COLO829 (cell line): ENCODE results near the gene SEPTIN14.
"Not testable (repeated sequence)": the region's sequence is repeated elsewhere in the genome, so short reads cannot be mapped to it uniquely, and the experiment has no call there.

Experiments
- DNase-seq: peaks from one replicate; pipeline ENCODE4 v3.0.0; 2012; ENCODE audit warnings: low spot score

Gene SEPTIN14

GRCh38 chr7:55784151-55784550, 78.4 kb downstream of the SEPTIN14 start:
- DNase-seq: no peak

GRCh38 chr7:55778631-55779030, 83.9 kb downstream of the SEPTIN14 start:
- no peak for DNase-seq

GRCh38 chr7:55776196-55776595, 86.4 kb downstream of the SEPTIN14 start:
- DNase-seq: no peak

- peak; percentile 4 for DNase-seq
These were observed 87.5 kb downstream of the SEPTIN14 start for GRCh38 chr7:55775051-55775420.

GRCh38 chr7:55774327-55775050, 88.1 kb downstream of the SEPTIN14 start:
- peak; percentile 60 for DNase-seq

- no peak for DNase-seq
These were observed 91.8 kb downstream of the SEPTIN14 start for GRCh38 chr7:55770778-55771177.

GRCh38 chr7:55753274-55753862, 109.2 kb downstream of the SEPTIN14 start:
- not testable (repeated sequence) for DNase-seq

- DNase-seq: not testable (repeated sequence)
These were observed 117.8 kb downstream of the SEPTIN14 start for GRCh38 chr7:55744706-55745105.
